Activated CD4-positive, CD25-positive, alpha-beta regulatory T cell treated with anti-CD3 and anti-CD28 coated beads, Interleukin-2, amount 50 U/mL, for 24 hours (primary cell): Measurements from ENCODE around the gene SELL.
A peak's percentile ranks its signal among the peaks of the same experiment; 100 is the strongest.
"Not testable (repeated sequence)": the region's sequence is repeated elsewhere in the genome, so short reads cannot be mapped to it uniquely, and the experiment has no call there.

Experiments used
- ATAC-seq, 2 donors: fragments of 150-1000 bp; cut with Tn5 transposase; one replicate each; pipeline ENCODE4 v1.10.0; 2021; ENCODE audit warnings: mild to moderate bottlenecking in 1 of 2, moderate library complexity in 1 of 2

Gene SELL

DNA sequence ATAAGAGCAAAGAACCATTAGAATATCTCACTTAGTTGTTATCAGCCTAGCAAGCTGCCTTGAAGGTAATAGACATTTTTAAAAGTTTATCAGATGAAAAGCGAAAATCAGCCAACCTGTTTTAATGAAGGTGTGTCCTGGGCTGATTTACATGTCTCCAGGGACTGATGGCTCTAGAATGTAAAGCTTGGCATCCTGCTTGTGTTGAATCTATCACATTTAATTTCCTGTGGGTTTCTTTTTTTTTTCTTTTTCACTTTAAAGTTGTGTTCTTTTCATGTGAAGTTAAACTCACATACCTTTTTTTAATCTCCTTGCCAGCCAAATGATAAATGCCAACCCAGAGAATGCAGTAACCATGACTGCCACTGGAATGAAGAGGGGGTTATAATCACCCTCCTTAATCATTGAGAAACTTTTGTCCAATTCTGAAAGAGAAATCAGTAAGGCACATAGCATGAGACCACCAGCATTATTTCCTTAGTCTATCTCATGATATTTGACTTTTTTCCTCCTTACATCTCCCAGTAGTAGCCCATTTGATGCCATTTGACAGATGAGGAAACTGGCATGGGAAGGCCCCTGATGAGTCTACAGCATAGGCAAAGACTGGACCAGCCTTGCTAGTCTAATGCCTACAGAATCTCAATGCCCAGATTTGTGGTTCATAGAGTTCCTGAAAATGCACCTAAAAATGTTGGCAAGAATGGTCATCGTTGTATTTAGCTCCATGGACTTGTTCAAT is 10.0 kb downstream of the SELL start:
- no peak for ATAC-seq

GRCh38 chr1:169699707-169700106 is 11.7 kb downstream of the SELL start:
- peak in 1 of 2 donors; percentile 4 for ATAC-seq

GRCh38 chr1:169698976-169699375 is 12.4 kb downstream of the SELL start:
- peak in 1 of 2 donors; percentile 25 for ATAC-seq

DNA sequence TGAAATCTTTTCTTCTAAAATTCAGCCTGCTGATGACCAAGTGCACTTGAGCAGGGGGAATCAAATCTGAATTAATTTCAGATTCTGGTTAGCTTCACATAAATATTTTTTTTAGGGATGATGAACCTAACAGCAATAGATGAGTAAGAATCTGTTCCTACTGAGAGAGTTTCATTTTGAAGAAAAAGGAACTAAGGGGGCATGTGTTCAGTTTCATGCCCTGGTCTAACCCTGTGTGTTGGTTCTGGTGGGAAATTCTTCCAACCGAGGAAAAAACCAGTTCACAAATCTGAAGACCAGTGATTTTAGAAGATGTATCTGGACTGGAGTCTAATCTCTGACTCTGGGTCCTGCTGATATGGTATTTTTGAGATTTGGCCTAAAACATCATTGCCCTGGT is 13.7 kb downstream of the SELL start:
- ATAC-seq = peak; percentile 25 to 44

DNA sequence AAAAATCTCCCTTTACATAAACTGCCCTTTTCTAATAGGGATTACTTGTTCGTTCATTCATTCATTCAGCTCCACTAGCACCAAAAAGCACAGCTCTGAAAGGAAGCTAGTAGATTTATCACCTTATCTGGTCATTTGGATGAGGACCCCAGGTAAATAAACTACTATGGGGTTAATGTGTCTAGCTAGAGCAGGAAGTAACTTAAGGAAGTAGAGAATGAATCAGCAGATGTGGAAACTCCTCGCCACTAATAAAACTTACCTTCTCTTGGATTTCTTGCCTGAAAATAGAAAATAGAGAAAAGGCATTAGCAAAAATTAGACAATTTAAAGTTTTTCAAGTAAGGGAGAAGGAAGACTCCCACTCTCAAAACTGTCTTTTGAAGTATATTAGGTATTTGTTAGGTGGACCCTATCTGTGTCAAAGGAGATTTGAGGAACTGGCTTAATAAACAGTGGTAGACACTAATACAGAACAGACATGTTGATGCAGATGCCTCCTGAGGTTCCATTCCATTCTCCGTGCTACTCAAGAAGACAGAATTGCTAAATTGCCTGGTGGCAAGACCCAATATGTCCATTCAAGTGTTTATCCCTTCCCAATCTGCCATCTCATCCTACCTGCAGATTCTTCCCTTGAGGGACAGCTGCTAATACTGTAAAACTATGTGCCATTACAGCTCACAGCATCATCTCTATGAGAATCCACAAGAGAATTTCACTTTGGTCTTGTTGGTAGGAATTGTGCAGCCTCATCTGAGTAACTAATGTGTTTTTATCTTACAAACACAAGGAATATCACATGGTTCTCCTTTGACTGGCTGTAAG is 14.9 kb downstream of the SELL start:
- no peak for ATAC-seq

GRCh38 chr1:169694304-169695075 is 16.9 kb downstream of the SELL start:
- peak; percentile 6 to 8 for ATAC-seq

GRCh38 chr1:169692756-169693460 is 18.5 kb downstream of the SELL start:
- ATAC-seq = peak; percentile 73 to 79

DNA sequence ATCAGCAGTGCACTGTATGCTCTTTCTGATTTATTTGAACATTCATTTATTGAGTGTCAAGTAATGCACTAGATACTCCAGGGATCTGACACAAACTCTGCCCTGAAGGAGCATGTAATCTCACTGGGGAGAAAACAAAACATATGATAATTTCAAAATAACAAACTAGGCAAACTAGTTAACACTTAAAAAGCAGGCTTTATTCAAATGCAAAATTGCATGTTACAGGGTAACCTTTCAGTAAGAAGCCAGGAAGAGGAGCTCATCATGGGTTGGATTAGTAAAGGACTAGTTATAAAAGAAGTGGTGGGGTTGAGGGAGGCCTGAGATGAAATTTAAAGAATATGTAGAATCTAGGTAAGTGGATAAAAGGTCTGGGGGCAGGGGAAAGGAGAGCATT is 20.9 kb downstream of the SELL start:
- no peak for ATAC-seq

- no peak for ATAC-seq
Observed at GRCh38 chr1:169689395-169689794, 22.0 kb downstream of the SELL start.

DNA sequence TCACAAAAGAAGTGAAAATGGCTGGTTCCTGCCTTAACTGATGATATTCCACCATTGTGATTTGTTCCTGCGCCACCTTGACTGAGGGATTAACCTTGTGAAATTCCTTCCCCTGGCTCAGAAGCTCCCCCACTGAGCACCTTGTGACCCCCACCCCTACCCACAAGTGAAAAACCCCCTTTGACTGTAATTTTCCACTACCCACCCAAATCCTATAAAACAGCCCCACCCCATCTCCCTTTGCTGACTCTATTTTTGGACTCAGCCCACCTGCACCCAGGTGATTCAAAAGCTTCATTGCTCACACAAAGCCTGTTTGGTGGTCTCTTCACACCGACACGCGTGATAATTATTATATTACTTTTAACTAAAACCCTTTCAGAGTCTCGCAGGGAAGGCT is 23.0 kb downstream of the SELL start:
- ATAC-seq = not testable (repeated sequence)

DNA sequence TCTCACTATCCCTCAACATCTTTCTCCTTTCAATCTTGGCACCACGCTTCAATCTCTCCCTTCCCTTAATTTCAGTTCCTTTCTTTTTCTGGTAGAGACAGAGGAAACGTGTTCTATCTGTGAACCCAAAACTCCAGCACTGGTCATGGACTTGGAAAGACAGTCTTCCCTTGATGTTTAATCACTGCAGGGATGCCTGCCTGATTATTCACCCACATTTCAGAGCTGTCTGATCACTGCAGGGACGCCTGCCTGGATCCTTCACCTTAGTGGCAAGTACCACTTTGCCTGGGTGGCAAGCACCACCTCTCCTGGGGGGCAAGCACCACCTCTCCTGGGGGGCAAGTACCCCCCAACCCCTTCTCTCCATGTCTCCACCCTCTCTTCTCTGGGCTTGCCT is 27.8 kb downstream of the SELL start:
- ATAC-seq = no peak

- ATAC-seq = not testable (repeated sequence)
Observed at GRCh38 chr1:169683168-169683567, 28.3 kb downstream of the SELL start.

DNA sequence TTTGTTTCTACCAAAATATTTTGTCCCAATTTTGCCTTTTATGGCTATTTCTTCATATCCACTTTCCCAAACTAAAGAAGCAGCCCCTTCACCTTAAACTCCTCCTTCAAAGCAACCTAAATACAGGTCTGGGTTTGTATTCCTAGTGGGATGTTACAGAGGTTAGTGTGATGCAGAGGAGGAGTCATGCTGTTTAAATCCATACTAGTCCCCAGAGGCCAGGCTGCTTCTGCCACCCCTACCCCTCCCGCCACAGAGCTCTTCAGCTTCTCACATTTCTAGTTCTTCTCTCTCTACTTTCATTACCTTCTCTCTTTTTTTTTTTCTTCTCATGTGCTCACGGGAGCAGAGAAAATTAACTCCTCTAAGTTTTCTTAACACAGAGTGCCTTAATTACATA is 29.3 kb downstream of the SELL start:
- ATAC-seq = no peak

- peak; percentile 7 to 17 for ATAC-seq
Observed at GRCh38 chr1:169681140-169681539, 30.3 kb downstream of the SELL start.

GRCh38 chr1:169680377-169681019 is 30.9 kb downstream of the SELL start:
- peak; percentile 85 to 88 for ATAC-seq

GRCh38 chr1:169679692-169680091 is 31.7 kb downstream of the SELL start:
- ATAC-seq = no peak

DNA sequence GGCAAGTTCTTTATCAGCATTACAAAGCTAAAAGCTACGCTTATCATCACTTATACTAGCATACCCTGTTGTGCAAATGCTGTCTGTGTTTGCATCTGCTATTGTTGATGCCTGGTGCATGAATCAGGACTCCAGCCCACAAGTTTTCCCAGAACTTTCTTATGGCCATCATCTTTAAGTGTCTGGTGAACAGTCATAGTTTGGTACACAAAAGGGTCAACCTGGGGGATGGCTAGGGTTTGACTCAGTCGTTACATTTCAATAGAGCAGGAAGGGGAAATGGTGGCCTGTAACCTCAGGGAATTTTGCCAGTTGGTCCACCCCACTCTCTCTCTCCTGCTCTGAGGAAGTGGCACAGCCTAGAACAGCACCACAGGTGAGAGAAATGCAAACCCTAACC is 35.4 kb downstream of the SELL start:
- no peak for ATAC-seq

GRCh38 chr1:169670836-169671235 is 40.6 kb downstream of the SELL start:
- no peak for ATAC-seq

DNA sequence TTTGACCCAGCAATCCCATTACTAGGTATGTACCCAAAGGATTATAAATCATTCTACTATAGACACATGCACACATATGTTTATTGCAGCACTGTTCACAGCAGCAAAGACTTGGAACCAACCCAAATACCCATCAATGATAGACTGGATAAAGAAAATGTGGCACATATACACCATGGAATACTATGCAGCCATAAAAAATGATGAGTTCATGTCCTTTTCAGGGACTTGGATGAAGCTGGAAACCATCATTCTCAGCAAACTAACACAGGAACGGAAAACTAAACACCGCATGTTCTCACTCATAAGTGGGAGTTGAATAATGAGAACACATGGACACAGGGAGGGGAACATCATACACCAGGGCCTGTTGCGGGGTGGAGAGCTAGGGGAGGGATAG is 41.2 kb downstream of the SELL start:
- not testable (repeated sequence) for ATAC-seq

GRCh38 chr1:169667699-169668596 is 43.5 kb downstream of the SELL start:
- peak; percentile 52 to 61 for ATAC-seq

- ATAC-seq = peak; percentile 96 to 97
Observed at GRCh38 chr1:169667227-169667639, 44.2 kb downstream of the SELL start.
